ENCODE results near the gene MSI2.
"Not testable (repeated sequence)": the region's sequence is repeated elsewhere in the genome, so short reads cannot be mapped to it uniquely, and the experiment has no call there.

Gene MSI2

GRCh38 chr17:57489321-57489720, 233.0 kb downstream of the MSI2 start:
- FAIRE-seq, result no peak

GRCh38 chr17:57490111-57490845, 234.0 kb downstream of the MSI2 start:
- FAIRE-seq, result no peak

- FAIRE-seq, result no peak
These were observed 234.6 kb downstream of the MSI2 start for GRCh38 chr17:57490890-57491289.

- FAIRE-seq, result no peak
These were observed 236.8 kb downstream of the MSI2 start for GRCh38 chr17:57493171-57493570.

- FAIRE-seq, result no peak
These were observed 237.3 kb downstream of the MSI2 start for GRCh38 chr17:57493625-57494024.

GRCh38 chr17:57494443-57494842, 238.1 kb downstream of the MSI2 start:
- FAIRE-seq, result no peak

- FAIRE-seq, result no peak
These were observed 239.4 kb downstream of the MSI2 start for GRCh38 chr17:57495771-57496170.

- FAIRE-seq, result no peak
These were observed 240.1 kb downstream of the MSI2 start for GRCh38 chr17:57496382-57496781.

GRCh38 chr17:57498443-57498842, 242.1 kb downstream of the MSI2 start:
- no peak for FAIRE-seq

GRCh38 chr17:57499221-57499620, 242.9 kb downstream of the MSI2 start:
- FAIRE-seq, result not testable (repeated sequence)

- no peak for FAIRE-seq
These were observed 243.3 kb downstream of the MSI2 start for GRCh38 chr17:57499648-57500049.

- no peak for FAIRE-seq
These were observed 244.7 kb downstream of the MSI2 start for GRCh38 chr17:57501016-57501415.

GRCh38 chr17:57502022-57502421, 245.7 kb downstream of the MSI2 start:
- no peak for FAIRE-seq

GRCh38 chr17:57502811-57503241, 246.5 kb downstream of the MSI2 start:
- no peak for FAIRE-seq

GRCh38 chr17:57504208-57504607, 247.9 kb downstream of the MSI2 start:
- FAIRE-seq, result no peak

GRCh38 chr17:57505841-57506773, 249.8 kb downstream of the MSI2 start:
- no peak for FAIRE-seq

GRCh38 chr17:57506774-57507127, 250.4 kb downstream of the MSI2 start:
- no peak for FAIRE-seq

GRCh38 chr17:57507828-57508227, 251.5 kb downstream of the MSI2 start:
- FAIRE-seq, result no peak

GRCh38 chr17:57508671-57509070, 252.3 kb downstream of the MSI2 start:
- FAIRE-seq, result no peak

GRCh38 chr17:57511475-57512123, 255.3 kb downstream of the MSI2 start:
- FAIRE-seq, result no peak

- no peak for FAIRE-seq
These were observed 255.9 kb downstream of the MSI2 start for GRCh38 chr17:57512258-57512657.

- no peak for FAIRE-seq
These were observed 256.4 kb downstream of the MSI2 start for GRCh38 chr17:57512691-57513090.

GRCh38 chr17:57513569-57513968, 257.2 kb downstream of the MSI2 start:
- FAIRE-seq, result no peak

GRCh38 chr17:57514614-57515013, 258.3 kb downstream of the MSI2 start:
- no peak for FAIRE-seq

All from TTC549 (cell line).